CD4-positive, alpha-beta T cell (primary cell): Measurements from ENCODE around the gene BACE2. TPM values are rescaled to one million over a fixed set of nuclear protein-coding genes. Genes with fewer than 3 reads are reported as not detected.

Experiments used
- ATAC-seq: fragments of 200-7000 bp; cut with Tn5 transposase; one replicate; pipeline ENCODE4 v1.10.0; 2022; ENCODE audit warnings: mild to moderate bottlenecking; ENCODE audit not compliant: poor library complexity
- CTCF ChIA-PET: fragments of 350-600 bp; sonication (Branson Sonifier 250); formaldehyde crosslinking; loops from one replicate; lab custom pipeline; 2021; ENCODE audit warnings: antibody characterized with exemption, inconsistent platforms; lab: Charles Lee
- POLR2A ChIA-PET: fragments of 350-600 bp; sonication (Branson Sonifier 250); formaldehyde crosslinking; loops from one replicate; lab custom pipeline; 2021; ENCODE audit warnings: antibody characterized with exemption, inconsistent platforms; lab: Charles Lee
- DNase-seq, 14 experiments: peaks; one replicate each; pipeline ENCODE4 v3.0.0-alpha.2; 2013 to 2020; ENCODE audit warnings: mixed read lengths in 2 of 14
- H3K27ac ChIP-seq, 2 donors: one replicate each; pipeline versions ENCODE4 v1.5.1 to v1.7.0; 2013; ENCODE audit warnings: low read length in 2 of 2, low read depth in 1 of 2, mild to moderate bottlenecking in 1 of 2
- H3K27me3 ChIP-seq, 2 experiments: 1 replicate in 1 of 2; 2 replicates in 1 of 2; pipeline versions ENCODE4 v1.6.1 to v1.7.0; 2013; ENCODE audit warnings: low read length in 2 of 2, control low read depth in 1 of 2, mild to moderate bottlenecking in 1 of 2, moderate library complexity in 1 of 2; ENCODE audit not compliant: insufficient read depth in 2 of 2, control insufficient read depth in 1 of 2
- H3K36me3 ChIP-seq: one replicate; pipeline ENCODE4 v1.6.1; 2013; ENCODE audit warnings: low read length, control low read depth; ENCODE audit not compliant: insufficient read depth
- H3K4me1 ChIP-seq: one replicate; pipeline ENCODE4 v1.6.1; 2013; ENCODE audit warnings: low read length, control low read depth; ENCODE audit not compliant: insufficient read depth
- H3K4me3 ChIP-seq: one replicate; pipeline ENCODE4 v1.5.1; 2013; ENCODE audit warnings: mild to moderate bottlenecking, low read length, moderate library complexity
- H3K9me3 ChIP-seq, 2 experiments: 1 replicate in 1 of 2; 2 replicates in 1 of 2; pipeline versions ENCODE4 v1.6.1 to v1.7.0; 2013; ENCODE audit warnings: low read length in 2 of 2, mild to moderate bottlenecking in 2 of 2, control low read depth in 1 of 2, moderate library complexity in 1 of 2; ENCODE audit not compliant: control insufficient read depth in 1 of 2, insufficient read depth in 1 of 2
- H3K27ac Mint-ChIP-seq: one replicate; pipeline ENCODE4 v1.8.0; 2020; ENCODE audit warnings: mixed read lengths
- H3K27me3 Mint-ChIP-seq: one replicate; pipeline ENCODE4 v1.8.0; 2021; ENCODE audit warnings: mixed read lengths
- H3K36me3 Mint-ChIP-seq: one replicate; pipeline ENCODE4 v1.8.0; 2021; ENCODE audit warnings: low read depth, mixed read lengths
- H3K4me1 Mint-ChIP-seq: one replicate; pipeline ENCODE4 v1.8.0; 2021; ENCODE audit warnings: low read depth, mixed read lengths
- H3K4me3 Mint-ChIP-seq: one replicate; pipeline ENCODE4 v1.8.0; 2020; ENCODE audit warnings: mild to moderate bottlenecking, mixed read lengths
- H3K9me3 Mint-ChIP-seq: one replicate; pipeline ENCODE4 v1.8.0; 2020; ENCODE audit warnings: mixed read lengths
- intact Hi-C, 2 experiments: fragments of 100-400 bp; cut with DNase I in 1 of 2; cut with micrococcal nuclease in 1 of 2; formaldehyde crosslinking; loops; one replicate each; pipeline versions ENCODE4 v1.15.1 to v1.9.0; 2023 to 2025; cut with DNase I, micrococcal nuclease
- total RNA-seq, 174 experiments: library from RNA in 2 of 174; stranded (reverse) in 2 of 174; gene quantifications; one replicate each; pipeline ENCODE4 v1.2.3 and lab custom pipeline; 2021 to 2026
- TF ChIP-seq, protein P1 (sequence below): fragments of 200-600 bp; IDR thresholded peaks from one replicate; pipeline ENCODE4 v1.8.0; 2022; ENCODE audit warnings: antibody characterized with exemption, mild to moderate bottlenecking

BACE2 gene
- total RNA-seq, 2 experiments from 2014 or later, result 0.16 TPM; not detected in 1

DNA sequence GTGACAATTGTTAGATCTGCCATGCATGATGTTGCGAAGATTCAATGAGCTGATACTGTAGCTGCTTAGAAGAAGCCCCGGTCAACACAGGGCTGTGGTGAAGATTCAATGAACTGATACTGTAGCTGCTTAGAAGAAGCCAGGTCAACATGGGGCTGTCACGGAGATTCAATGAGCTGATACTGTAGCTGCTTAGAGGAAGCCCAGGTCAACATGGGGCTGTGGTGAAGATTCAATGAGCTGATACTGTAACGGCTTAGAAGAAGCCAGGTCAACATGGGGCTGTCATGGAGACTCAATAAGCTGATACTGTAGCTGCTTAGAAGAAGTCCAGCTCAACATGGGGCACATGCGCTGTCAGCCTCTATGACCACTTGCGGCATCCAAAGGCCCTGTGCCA lies 18.8 kb upstream of the BACE2 start:
- Mint-ChIP-seq H3K9me3 (no peaks in the 10 kb centered on the region), H3K4me3 (no peak overlapping the region), H3K27me3 (peaks cover 43% of the 10 kb centered on the region), H3K27ac (no peak overlapping the region), H3K4me1 (no peaks in the 10 kb centered on the region), H3K36me3 (no peaks in the 10 kb centered on the region)
- Histone ChIP-seq H3K9me3 (peaks cover 7 to 20% of the 10 kb centered on the region in 2 experiments), H3K4me3 (no peak overlapping the region), H3K4me1 (no peaks in the 10 kb centered on the region), H3K27me3 (peaks cover 0 to 18% of the 10 kb centered on the region in 2 experiments), H3K36me3 (no peaks in the 10 kb centered on the region), H3K27ac (no peak overlapping the region)
- POLR2A ChIA-PET, result no interaction called here
- CTCF ChIA-PET, result no interaction called here
- intact Hi-C loops, result no loop called here
- no peak for ATAC-seq
- TF ChIP-seq, protein P1, sequence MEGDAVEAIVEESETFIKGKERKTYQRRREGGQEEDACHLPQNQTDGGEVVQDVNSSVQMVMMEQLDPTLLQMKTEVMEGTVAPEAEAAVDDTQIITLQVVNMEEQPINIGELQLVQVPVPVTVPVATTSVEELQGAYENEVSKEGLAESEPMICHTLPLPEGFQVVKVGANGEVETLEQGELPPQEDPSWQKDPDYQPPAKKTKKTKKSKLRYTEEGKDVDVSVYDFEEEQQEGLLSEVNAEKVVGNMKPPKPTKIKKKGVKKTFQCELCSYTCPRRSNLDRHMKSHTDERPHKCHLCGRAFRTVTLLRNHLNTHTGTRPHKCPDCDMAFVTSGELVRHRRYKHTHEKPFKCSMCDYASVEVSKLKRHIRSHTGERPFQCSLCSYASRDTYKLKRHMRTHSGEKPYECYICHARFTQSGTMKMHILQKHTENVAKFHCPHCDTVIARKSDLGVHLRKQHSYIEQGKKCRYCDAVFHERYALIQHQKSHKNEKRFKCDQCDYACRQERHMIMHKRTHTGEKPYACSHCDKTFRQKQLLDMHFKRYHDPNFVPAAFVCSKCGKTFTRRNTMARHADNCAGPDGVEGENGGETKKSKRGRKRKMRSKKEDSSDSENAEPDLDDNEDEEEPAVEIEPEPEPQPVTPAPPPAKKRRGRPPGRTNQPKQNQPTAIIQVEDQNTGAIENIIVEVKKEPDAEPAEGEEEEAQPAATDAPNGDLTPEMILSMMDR, result no peak
- DNase-seq, result no peak

DNA sequence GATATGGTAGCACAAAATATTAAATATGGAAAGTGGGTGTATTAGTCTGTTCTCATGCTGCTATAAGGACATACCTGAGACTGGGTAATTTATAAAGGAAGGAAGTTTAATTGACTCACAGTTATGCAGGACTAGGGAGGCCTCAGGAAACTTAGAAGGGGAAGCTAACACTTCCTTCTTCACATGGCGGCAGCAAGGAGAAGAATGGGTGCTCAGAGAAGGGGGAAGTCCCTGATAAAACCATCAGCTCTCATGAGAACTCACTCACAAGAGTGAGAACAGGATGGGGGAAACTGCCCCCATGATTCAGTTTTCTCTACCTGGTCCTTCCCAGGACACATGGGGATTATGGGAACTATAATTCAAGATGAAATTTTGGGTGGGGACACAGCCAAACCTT lies 15.8 kb upstream of the BACE2 start:
- ATAC-seq (no peak), DNase-seq (no peak)
- Mint-ChIP-seq H3K27ac (no peak overlapping the region), H3K4me1 (no peaks in the 10 kb centered on the region), H3K27me3 (peaks cover 33% of the 10 kb centered on the region), H3K36me3 (no peaks in the 10 kb centered on the region), H3K4me3 (no peak overlapping the region), H3K9me3 (no peaks in the 10 kb centered on the region)
- Histone ChIP-seq H3K27me3 (peaks cover 5 to 16% of the 10 kb centered on the region in 2 experiments), H3K4me1 (no peaks in the 10 kb centered on the region), H3K4me3 (no peak overlapping the region), H3K9me3 (peaks cover 7 to 20% of the 10 kb centered on the region in 2 experiments), H3K36me3 (no peaks in the 10 kb centered on the region), H3K27ac (no peak overlapping the region)
- intact Hi-C loops, result no loop called here
- CTCF ChIA-PET, result no interaction called here
- TF ChIP-seq, protein P1, result no peak
- POLR2A ChIA-PET, result no interaction called here

DNA sequence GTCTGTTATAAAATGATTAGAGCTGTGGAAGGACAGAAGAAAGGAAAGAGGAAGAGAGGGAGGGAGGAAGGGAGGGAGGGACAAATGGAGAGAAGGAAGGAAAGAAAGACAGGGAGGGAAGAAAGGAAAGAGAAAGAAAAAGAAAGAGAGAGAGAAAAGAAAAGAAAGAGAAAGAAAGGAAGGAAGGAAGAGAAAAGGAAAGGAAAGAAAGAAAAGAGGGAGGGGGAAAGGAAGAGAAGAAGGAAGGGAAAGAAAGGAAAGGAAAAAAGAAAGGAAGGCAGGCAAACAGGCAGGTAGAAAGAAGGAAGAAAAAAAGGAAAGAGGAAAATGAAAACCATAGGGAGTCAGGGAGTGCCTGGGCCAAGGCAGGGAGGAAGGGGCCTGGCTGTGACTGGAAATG lies 14.5 kb upstream of the BACE2 start:
- Histone ChIP-seq H3K36me3 (no peaks in the 10 kb centered on the region), H3K27ac (no peak overlapping the region), H3K9me3 (peaks cover 7 to 20% of the 10 kb centered on the region in 2 experiments), H3K27me3 (peaks cover 5 to 11% of the 10 kb centered on the region in 2 experiments), H3K4me3 (no peak overlapping the region), H3K4me1 (no peaks in the 10 kb centered on the region)
- H3K27me3 Mint-ChIP-seq, result peaks cover 34% of the 10 kb centered on the region
- H3K4me3 Mint-ChIP-seq, result no peak overlapping the region
- ChIA-PET POLR2A (no interaction called here), CTCF (no interaction called here)
- TF ChIP-seq, protein P1, result no peak
- no peak for ATAC-seq
- H3K27ac Mint-ChIP-seq, result no peak overlapping the region
- DNase-seq, result no peak
- peaks cover 4% of the 10 kb centered on the region for H3K9me3 Mint-ChIP-seq
- H3K36me3 Mint-ChIP-seq, result no peaks in the 10 kb centered on the region
- intact Hi-C loops, result no loop called here
- H3K4me1 Mint-ChIP-seq, result no peaks in the 10 kb centered on the region
